GM21526 (cell line): ENCODE data around the gene UTP20.

ENCODE experiments used
- ATAC-seq: cut with Tn5 transposase; IDR thresholded peaks from one replicate; pipeline ENCODE4 v1.9.1; 2021; ENCODE audit warnings: moderate library complexity; ENCODE audit not compliant: unreplicated experiment, low FRiP score

Gene UTP20

DNA sequence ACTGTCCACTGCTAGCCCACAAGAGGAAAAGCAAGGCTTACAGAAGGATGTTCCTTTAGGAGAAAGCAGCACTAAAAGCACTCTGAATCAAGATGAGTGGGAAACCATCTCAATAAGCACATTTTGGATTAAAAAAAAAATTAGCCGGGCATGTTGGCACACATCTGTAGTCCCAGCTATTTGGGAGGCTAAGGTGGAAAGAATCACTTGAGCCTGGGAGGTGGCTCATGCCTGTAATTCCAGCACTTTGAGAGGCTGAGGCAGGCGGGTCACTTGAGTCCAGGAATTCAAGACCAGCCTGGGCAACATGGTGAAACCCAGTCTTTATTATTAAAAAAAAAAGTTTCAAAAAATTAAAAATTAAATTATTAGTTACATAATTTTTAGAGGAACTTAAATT is 144.7 kb downstream of the UTP20 start:
- no peak for ATAC-seq

DNA sequence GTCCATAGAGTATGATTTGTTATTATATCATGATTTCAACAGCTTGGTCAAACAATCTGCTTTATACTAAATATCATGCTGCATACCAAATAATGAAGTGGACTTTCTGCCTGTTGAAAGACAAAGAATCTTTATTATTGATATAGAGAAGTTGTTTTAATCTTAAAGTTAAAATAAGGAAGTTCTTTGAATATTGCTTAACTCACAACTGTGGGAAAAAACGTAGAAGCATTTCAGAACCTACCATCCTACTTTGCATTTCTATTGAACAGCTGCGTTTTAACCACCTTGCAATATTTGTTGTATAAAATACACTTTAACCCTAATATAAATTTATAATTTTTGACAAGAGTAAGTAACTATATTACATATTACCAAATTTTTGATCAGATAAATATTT is 150.6 kb downstream of the UTP20 start:
- ATAC-seq: no peak

DNA sequence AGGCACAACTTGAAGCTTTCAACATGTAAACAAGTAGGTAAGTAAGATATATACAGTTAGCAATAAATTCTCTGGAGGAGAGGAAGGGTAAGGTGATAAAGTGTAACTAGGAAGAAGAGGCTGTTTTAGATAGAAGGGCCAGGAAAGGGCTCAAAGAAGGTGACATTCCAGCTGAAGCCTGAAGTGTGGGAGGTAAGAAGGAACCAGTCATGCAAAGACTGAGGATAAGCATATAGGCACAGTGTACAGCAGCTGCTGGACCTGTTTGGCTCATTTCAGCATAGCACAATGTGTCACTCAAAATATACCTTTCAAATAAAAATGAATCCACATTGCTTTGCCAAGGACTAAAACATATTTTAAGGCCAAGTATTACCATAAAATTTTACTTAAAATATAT is 156.2 kb downstream of the UTP20 start:
- ATAC-seq: no peak
